HG03354 (cell line): ENCODE data around the gene EIF2B2.
A peak's percentile ranks its signal among the peaks of the same experiment; 100 is the strongest.

ENCODE experiments used
- ATAC-seq: cut with Tn5 transposase; IDR thresholded peaks from one replicate; pipeline ENCODE4 v1.9.1; 2021; ENCODE audit warnings: mild to moderate bottlenecking; ENCODE audit not compliant: unreplicated experiment, poor library complexity, severe bottlenecking

The EIF2B2 gene

DNA sequence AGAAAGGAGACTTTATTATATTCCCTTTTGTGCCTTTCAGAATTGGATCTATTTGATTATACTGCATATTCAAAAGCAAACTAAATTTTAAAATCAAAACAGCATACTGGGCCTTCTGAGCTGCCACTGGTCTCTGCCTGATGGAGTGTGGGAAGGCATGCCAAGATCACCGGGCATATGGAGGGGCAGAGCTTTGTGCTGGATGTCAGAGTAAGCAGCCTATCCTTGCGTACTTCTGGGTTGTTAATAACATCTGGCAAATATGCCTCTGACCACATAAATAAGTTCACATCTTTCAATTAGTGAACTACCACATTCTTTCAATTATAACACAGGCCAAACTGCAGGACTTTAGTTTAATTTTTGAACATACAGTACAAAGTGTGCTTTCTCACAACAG lies 30.2 kb downstream of the EIF2B2 start:
- ATAC-seq = no peak

DNA sequence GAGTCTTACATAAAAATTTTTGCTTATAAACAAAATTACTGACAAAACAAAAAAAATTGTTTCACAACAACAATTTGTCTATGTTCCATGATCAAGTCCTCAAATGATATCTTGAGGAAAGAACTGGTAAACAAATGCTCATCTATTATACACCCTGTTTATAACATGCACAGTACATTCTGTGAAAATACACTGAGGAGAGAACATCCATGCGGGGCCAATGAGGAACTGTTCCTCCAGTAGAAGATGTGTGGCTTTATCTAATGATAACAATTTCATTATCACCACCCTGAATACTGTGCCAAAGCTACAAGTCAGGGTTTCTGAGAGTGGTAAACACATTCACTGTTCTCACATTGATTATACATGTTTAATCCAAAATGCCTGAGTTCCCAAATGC lies 37.8 kb downstream of the EIF2B2 start:
- no peak for ATAC-seq

DNA sequence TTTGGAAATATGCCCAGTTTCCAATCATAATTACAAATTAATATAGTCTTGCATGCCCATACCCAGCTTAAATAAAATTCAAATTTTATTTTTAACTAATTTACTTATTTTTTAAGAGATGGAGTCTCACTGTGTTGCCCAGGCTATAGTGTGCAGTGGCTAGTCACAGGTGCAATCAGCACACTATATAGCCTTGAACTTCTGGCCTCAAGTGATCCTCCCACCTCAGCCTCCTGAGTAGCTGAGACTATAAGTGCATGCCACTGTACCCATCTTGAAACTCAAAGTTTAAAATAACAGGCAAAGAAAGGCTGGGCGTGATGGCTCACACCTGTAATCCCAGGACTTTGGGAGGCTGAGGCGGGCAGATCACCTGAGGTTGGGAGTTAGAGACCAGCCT lies 38.2 kb downstream of the EIF2B2 start:
- ATAC-seq = no peak

DNA sequence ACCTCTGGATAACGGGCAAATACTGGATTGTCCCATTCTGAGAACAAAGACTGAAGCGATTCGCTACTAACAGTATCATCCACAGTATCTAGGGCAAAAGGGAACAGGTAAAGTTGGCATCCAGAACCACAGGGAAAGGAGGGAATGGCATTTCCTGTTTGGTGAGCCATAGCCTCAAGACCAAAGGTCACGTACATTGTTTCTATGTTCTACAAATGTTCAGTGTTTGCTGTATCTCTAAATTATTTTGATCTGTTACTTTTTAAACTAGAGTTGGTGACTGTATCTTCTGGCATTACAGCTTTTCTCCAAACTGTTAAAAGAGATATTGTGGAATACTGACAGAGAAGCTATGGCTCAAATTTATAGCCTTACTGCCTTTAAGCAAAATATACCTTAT lies 38.9 kb downstream of the EIF2B2 start:
- no peak for ATAC-seq

DNA sequence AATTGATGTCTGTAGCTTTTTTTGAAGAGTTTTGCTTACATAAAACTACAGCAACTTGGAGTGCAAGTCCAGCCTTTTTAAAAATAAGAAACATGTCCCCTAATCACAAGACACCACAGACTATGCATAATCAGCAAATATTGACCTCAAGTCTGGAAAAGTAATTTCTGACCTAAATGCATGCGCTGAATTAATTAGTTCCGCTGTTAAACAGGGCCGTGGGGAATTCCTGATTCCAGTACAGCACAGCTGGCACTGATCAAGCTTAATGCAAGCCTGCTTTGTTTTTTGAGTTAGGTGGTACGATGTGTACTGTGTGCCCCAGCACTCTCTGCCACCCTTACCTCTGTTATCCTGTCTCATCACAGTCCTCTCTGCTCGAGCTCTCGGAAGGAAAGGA lies 39.3 kb downstream of the EIF2B2 start:
- ATAC-seq = no peak

DNA sequence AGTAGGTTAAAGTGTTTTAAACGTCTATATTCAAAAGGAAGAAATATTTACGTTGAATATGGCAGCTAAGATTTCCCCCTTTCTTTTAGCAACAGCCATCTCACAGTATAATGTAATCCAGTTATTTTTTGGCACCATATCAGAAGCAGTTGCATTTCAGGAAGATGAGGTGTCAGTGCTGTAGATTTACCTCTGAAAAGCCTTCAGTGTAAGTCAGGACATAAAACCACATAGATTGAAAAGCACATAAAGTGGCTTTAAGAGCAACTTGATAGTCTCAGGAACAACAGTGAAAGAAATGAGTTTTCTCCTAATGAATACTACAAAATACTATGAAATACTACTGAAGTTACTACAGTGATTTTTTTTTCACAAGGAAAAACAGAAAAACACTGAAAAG lies 41.6 kb downstream of the EIF2B2 start:
- ATAC-seq = no peak

DNA sequence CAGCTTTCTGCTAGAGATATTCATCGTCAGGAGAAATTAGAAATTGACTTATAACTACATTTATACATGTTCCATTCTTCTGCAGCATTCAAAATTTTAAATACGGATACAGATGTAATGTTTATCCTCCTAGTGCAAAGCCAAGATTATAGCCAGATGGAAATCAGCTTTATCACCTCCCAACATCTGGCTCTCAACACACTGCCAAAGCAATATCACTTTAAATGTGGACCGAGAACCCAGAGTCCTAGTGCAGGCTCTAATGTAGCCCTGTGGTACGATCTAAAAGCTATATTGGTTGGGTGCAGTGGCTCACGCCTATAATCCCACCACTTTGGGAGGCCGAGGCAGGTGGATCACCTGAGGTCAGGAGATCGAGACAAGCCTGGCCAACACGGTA lies 42.0 kb downstream of the EIF2B2 start:
- no peak for ATAC-seq

DNA sequence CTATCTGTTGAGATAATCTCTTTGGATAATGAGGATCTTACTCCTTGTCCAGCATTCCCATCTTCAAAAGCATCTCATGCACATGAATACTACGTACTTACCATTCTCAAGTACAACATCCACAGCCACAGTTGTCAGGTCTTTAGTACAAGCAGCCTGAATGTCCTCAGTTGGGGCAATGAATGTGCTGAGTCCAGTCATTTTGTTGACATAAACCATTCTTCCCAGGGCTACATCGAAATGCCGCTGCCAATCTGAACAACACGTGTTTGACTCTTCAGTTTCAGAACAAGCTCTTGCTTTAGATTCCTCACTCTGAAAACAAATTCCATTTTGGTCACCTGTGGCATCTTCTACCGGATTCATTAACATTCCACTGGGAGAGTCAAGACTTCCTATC lies 43.6 kb downstream of the EIF2B2 start:
- ATAC-seq = no peak

DNA sequence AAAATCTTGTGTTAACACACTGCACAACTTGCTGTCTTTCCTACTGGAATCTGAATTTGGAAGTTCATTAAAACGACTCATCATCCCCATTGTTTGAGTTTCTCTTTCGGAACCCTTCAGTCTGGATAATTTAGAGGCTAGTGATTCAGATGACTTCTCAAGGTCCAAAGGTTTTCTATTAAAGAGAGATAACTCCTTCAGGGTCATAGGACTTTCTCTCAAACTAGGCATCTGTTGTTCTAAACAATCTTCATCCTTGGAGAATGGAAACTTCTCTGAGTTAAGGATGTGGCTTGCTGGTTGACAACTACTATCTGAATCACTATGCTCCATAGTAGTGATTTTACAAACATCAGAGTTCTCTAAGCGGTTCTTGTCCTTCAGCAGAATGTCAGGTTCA lies 44.2 kb downstream of the EIF2B2 start:
- no peak for ATAC-seq

DNA sequence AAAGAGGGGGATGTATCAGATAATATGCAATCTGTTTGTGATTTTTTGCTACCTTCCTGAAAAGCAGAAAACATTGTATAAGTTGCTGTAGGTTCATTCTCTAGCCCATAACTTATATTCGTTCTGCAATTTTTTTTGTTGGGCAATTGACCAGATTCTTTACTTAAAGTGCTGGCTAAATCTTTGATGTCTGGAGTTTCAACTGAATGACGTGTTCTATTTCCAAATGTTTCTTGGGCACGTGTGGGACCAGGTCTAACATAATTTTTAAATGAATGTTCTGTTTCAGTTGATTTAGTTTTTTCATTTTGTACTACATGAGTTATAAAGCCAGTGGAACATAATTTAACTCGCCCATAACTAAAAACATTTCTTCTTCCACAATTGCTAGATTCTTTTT lies 44.8 kb downstream of the EIF2B2 start:
- no peak for ATAC-seq

DNA sequence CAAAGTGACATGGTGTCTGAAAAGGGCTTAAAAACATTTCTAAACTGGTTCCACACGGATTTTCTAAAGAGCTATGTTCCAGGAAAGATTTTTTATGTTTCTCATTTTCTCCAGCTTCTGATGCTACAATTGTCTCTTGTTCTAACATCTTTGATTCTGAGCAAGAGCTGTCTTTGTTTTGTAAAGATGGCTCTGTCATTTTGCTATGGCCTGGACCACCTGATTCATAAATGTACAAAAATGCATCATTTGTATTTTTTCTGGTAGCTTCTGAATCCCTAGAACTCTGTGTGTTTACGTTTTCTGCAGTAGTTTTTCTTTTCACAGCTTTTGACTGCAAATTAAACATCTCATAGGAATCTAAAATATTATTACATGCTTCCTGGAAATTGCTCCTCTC lies 45.4 kb downstream of the EIF2B2 start:
- ATAC-seq = no peak

DNA sequence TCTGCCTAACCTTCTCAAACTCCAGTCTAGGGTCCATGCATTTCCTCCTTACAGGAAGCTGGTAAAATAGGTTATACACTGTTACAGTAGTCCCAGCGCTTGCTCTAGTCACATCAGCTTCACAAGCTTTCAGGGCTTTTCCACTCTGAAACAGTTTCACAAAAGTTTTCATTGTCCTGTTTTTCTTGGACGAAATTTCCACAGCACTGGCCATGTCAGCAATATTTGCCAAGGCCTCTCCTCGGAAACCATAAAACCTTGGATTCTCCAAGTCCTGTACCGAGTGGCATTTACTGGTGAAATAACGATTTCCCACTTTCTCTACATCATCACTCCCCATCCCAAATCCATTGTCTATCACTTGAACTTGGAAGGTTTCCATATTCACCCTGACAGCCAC lies 46.4 kb downstream of the EIF2B2 start:
- ATAC-seq = no peak

DNA sequence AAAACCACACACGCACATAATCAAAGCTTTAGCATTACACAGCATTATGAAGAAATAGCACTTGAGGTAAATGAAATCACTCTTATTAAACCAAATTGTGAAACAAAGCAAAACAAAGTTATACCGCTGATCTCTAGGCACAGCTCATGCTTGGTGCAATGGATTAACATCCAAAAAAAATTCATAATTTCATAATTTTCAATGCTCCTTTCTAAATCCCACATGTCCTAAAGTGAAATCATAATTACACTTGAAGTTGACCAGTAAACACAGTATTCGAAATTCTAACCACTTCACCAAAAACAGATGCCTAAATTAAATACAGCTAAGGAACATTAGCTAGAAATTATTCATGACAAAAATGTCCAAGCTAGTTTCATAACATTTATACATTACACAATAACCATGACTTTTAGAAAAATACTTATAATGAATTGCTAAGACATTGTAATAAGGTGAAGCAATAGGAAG lies 47.0 kb downstream of the EIF2B2 start:
- ATAC-seq = no peak

DNA sequence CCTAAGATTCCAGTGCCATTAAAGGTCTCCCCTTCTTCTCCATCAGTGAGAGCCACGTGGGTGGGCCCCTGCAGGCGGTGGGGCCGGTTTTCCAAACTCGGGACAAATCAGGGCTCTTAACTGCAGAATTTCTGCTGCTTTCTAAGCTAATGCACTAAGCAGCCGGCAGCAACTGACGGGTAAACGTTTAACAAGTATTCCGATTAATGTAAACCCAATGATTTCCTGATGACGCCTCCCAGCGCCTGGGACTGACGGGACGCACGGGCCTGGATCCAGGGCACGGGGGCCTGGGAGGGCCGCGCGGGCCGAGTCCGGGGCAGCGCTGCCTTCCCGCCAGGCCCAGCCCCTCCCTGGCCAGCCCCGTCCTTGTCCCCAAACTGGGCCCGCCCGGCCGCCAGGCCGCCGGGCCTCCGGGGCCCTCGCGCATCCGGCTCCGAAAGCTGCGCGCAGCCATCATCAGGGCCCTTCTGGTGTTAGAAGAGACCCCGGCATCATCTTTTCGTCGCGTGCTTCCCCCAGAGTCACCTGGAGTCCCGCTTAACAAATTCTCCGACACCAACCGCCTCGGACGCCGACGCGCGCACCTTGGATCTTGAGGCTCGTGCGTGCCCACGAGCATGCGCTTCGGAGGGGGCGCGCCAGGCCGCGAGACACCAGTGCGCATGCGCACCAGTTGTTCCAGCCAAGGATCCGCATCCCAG lies 48.3 kb downstream of the EIF2B2 start, which contains the start of gene MLH3:
Gene MLH3 (minus strand): TSS at position 616 of the 704 bp plus-strand sequence. CDS start 1,812 bp downstream, outside the sequence.
- ATAC-seq = peak; percentile 70

DNA sequence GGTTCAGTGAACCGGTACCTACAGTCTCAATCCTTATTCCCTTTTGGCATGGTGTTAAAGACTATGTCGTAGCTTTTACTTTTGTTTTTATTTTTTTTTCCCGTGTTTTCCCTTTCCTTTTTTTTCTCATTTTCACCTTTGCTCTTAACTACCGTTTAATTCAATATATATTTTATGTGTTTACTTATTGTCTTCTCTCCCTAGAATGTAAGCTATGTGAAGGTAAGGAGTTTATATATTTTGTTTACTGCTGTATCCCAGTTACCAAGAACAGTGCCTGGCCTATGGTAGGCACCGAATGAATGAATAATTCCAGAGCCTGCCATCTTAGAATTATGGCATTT lies 48.8 kb downstream of the EIF2B2 start:
- no peak for ATAC-seq

DNA sequence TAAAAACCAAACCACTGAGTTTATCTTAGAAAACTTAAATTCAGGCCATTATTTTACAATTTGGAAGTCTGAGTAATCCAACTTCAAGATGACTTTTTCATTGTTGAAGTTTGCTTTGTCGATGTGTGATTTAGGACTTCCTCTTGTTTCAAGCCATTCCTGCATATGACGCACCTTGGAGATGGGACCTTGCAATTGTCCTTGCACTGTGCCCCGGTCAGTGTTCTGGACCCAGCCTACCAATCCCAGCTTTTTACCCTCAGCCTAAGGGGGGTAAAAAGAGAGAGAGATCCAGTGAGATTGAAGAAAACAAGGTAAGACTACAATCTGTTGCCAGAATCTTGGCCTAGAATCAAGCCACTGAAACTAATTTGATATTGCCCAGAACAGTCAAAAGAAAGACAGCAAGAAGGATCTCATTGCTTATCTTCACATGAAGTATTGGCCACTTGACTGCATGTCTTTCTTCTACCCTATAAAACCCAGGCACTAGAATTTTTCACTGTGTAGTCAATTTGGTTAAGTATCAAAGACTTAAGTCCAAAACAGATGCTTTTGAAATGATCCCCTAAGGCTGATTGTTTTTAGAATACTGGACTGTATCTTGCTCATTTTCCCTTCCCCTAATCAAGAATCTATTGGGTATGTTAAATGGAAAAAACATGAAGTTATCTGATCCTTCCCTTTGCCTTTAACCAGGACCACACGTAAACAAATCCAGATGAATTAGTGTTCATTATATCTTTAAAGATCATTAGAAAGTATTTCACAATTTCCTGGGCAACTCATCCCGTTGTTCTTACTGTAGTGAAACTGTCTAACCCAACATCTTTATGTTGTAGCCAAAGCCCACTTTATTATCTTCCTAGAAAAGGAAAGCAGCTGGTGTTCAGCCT lies 50.9 kb downstream of the EIF2B2 start:
- ATAC-seq = no peak

DNA sequence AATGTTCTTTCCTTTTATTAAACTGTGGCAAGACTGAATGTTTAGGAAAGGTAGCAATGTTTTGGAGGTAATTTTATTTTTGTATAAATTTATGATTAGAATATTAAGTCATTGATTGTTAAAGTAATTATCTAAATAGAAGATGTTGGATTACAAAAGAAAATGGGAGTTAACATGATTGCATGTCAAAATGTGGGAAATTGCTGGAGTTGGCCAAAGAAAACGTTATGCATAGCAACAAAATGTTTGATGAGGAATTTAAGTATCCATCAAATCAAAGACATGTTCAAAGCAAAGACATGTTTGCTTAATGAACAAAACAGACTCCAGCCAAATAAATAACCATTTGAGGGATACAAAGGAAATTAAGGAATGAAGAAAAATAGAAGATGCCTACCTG lies 51.7 kb downstream of the EIF2B2 start:
- ATAC-seq = no peak

DNA sequence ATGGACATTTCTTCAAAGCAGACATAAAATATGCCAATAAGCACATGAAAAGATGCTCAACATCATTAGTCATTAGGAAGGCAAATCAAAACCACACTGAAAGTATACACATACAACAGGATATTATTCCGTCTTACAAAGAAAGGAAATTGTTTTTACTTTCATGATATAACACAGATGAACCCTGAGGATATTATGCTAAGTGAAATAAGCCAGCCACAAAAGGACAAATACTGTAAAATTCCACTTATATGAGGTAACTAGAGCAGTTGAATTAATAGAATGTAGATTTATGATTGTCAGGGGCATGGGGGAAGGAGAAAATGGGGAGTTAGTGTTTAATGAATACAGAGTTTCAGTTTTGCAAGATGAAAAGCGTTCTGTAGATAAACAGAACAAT lies 56.9 kb downstream of the EIF2B2 start:
- no peak for ATAC-seq

DNA sequence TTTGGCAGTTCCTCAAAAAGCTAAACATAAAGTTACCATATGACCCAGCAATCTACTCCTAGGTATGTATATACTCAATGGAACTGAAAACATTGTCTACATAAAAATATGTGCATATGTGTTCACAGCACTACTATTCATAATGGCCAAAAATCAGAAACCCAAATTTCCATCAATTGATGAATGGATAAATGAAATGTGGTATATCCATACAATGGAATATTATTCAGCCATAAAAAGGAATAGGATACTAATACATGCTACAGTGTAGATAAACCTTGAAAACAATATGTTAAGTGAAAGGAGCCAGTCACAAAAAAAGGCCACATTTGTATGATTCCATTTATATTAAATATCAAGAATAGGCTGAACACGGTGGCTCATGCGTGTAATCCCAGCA lies 57.7 kb downstream of the EIF2B2 start:
- no peak for ATAC-seq
